Uterus (tissue), 4 donors: ENCODE data around the gene UBE4B. TPM values are rescaled to one million over a fixed set of nuclear protein-coding genes. Genes with fewer than 3 reads are reported as not detected.
"Not testable (repeated sequence)": the region's sequence is repeated elsewhere in the genome, so short reads cannot be mapped to it uniquely, and the experiment has no call there.

ENCODE experiments used
- DNase-seq, 2 donors: peaks; one replicate each; pipeline ENCODE4 v3.0.0-alpha.2; 2019 to 2020
- H3K27ac ChIP-seq, 2 donors: fragments of 200-600 bp; sonication (generic); 1 replicate in 1 of 2; 2 replicates in 1 of 2; pipeline ENCODE4 v1.5.1; 2016 to 2018
- H3K27me3 ChIP-seq, 2 donors: fragments of 200-600 bp; sonication (generic); one replicate each; pipeline ENCODE4 v1.5.1; 2018 to 2019; ENCODE audit warnings: control low read depth in 1 of 2
- H3K36me3 ChIP-seq, 2 donors: fragments of 200-600 bp; sonication (generic); one replicate each; pipeline ENCODE4 v1.5.1; 2019; ENCODE audit warnings: control low read depth in 1 of 2
- H3K4me1 ChIP-seq, 2 donors: fragments of 200-600 bp; sonication (generic); one replicate each; pipeline ENCODE4 v1.5.1; 2018 to 2019; ENCODE audit warnings: control low read depth in 1 of 2
- H3K4me3 ChIP-seq, 2 donors: fragments of 200-600 bp; sonication (generic); 1 replicate in 1 of 2; 2 replicates in 1 of 2; pipeline ENCODE4 v1.5.1; 2018 to 2019; ENCODE audit warnings: mild to moderate bottlenecking in 1 of 2
- H3K9me3 ChIP-seq, 2 donors: fragments of 200-600 bp; sonication (generic); one replicate each; pipeline ENCODE4 v1.5.1; 2019; ENCODE audit warnings: control low read depth in 1 of 2
- POLR2A ChIP-seq, 2 donors: fragments of 450-650 bp; IDR thresholded peaks; one replicate each; pipeline ENCODE4 v1.6.1; 2016; ENCODE audit warnings: antibody characterized with exemption in 2 of 2, mild to moderate bottlenecking in 1 of 2, moderate library complexity in 1 of 2
- intact Hi-C: fragments of 100-400 bp; cut with DNase I; formaldehyde crosslinking; loops from one replicate; pipeline ENCODE4 v1.15.1; 2023; ENCODE audit warnings: low total_unique reads
- total RNA-seq, 4 donors: library from RNA; depleted of rRNA in 3 of 4; stranded (reverse); fragments of >200 nt in 3 of 4; gene quantifications; one replicate each; pipeline versions ENCODE4 v1.1.0 to v1.2.4, GENCODE V29; 2014 to 2023
- TF ChIP-seq, protein P1 (sequence below), 4 experiments: fragments of 200-600 bp in 2 of 4; fragments of 450-650 bp in 2 of 4; sonication (generic) in 2 of 4; IDR thresholded peaks; one replicate each; pipeline ENCODE4 v1.5.1; 2016 to 2019; ENCODE audit warnings: antibody characterized with exemption in 4 of 4, mild to moderate bottlenecking in 2 of 4, moderate library complexity in 1 of 4
- donor health status: DM: yes; HTN: yes; CAD: no.

The UBE4B gene
- total RNA-seq, 4 donors from 2014 or later, result 15.4 to 54.2 (median 30.4) TPM

DNA sequence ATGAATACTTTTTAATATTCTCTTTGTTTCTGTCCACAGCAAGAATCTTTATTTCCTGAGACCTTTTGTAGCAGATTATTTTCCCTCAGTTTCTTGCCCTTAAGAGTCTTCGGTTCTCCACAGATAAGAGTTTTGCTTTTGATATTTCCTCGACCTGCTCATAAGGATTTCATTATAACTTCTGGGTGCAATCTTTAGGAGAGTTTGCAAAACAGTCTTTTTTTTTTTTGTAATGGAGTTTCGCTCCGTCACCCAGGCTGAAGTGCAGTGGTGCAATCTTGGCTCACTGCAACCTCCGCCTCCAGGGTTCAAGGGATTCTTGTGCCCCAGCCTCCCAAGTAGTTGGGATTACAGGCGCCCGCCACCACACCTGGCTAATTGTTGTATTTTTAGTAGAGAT lies 10.1 kb upstream of the UBE4B start:
- H3K9me3 ChIP-seq, result no peaks in the 10 kb centered on the region
- H3K4me3 ChIP-seq, result no peak overlapping the region
- H3K27ac ChIP-seq, result no peak overlapping the region
- DNase-seq, result no peak
- no peaks in the 10 kb centered on the region for H3K4me1 ChIP-seq
- intact Hi-C loops, result no loop called here
- no peaks in the 10 kb centered on the region for H3K36me3 ChIP-seq
- no peak for TF ChIP-seq POLR2A (IDR thresholded peaks at IDR 0.05)
- TF ChIP-seq, protein P1, sequence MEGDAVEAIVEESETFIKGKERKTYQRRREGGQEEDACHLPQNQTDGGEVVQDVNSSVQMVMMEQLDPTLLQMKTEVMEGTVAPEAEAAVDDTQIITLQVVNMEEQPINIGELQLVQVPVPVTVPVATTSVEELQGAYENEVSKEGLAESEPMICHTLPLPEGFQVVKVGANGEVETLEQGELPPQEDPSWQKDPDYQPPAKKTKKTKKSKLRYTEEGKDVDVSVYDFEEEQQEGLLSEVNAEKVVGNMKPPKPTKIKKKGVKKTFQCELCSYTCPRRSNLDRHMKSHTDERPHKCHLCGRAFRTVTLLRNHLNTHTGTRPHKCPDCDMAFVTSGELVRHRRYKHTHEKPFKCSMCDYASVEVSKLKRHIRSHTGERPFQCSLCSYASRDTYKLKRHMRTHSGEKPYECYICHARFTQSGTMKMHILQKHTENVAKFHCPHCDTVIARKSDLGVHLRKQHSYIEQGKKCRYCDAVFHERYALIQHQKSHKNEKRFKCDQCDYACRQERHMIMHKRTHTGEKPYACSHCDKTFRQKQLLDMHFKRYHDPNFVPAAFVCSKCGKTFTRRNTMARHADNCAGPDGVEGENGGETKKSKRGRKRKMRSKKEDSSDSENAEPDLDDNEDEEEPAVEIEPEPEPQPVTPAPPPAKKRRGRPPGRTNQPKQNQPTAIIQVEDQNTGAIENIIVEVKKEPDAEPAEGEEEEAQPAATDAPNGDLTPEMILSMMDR (IDR thresholded peaks at IDR 0.05), result no peak
- no peaks in the 10 kb centered on the region for H3K27me3 ChIP-seq

DNA sequence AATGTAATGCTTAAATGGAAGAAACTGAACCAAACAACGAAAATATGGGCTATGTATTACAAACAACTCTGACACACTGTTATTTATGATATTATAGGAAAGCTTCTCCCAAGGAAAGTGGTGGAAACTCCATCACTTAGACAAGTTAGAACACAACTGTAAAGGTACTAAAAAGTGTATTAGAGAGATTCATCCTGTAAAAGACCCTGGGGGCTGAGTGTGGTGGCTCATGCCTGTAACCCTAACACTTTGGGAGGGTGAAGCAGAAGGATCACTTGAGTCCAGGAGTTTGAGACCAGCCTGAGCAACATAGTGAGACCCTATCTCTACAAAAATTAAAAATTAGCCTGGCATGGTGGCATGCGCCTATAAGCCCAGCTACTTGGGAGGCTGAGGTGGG lies 7.4 kb upstream of the UBE4B start:
- intact Hi-C loops, result no loop called here
- Histone ChIP-seq H3K4me3 (no peak overlapping the region), H3K4me1 (no peaks in the 10 kb centered on the region), H3K27ac (no peak overlapping the region), H3K36me3 (no peaks in the 10 kb centered on the region), H3K27me3 (no peaks in the 10 kb centered on the region), H3K9me3 (no peaks in the 10 kb centered on the region)
- DNase-seq, result no peak
- TF ChIP-seq POLR2A (IDR thresholded peaks at IDR 0.05), result no peak
- TF ChIP-seq, protein P1 (IDR thresholded peaks at IDR 0.05), result no peak

DNA sequence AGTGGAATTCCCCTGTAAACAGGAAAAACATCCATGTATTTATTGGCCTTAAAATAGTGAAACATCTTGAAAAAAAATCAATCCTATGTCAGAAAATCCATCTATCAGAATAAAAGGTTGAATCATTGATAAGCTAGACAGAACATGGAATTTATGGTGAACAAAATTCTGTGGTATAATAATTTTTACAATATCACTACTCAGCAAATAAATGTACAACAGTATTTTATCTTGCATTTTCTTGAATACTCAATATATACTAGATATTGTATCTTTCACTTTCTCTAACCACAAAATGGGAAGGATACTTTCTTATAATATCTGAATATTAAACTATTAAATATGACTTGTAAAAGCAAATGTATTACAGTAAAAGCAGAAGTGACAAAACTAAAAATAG lies 5.7 kb upstream of the UBE4B start:
- Histone ChIP-seq H3K4me1 (no peaks in the 10 kb centered on the region), H3K27ac (no peak overlapping the region), H3K36me3 (no peaks in the 10 kb centered on the region), H3K9me3 (no peaks in the 10 kb centered on the region), H3K27me3 (no peaks in the 10 kb centered on the region), H3K4me3 (no peak overlapping the region)
- TF ChIP-seq, protein P1 (IDR thresholded peaks at IDR 0.05), result no peak
- no peak for TF ChIP-seq POLR2A (IDR thresholded peaks at IDR 0.05)
- DNase-seq, result no peak
- intact Hi-C loops, result no loop called here

DNA sequence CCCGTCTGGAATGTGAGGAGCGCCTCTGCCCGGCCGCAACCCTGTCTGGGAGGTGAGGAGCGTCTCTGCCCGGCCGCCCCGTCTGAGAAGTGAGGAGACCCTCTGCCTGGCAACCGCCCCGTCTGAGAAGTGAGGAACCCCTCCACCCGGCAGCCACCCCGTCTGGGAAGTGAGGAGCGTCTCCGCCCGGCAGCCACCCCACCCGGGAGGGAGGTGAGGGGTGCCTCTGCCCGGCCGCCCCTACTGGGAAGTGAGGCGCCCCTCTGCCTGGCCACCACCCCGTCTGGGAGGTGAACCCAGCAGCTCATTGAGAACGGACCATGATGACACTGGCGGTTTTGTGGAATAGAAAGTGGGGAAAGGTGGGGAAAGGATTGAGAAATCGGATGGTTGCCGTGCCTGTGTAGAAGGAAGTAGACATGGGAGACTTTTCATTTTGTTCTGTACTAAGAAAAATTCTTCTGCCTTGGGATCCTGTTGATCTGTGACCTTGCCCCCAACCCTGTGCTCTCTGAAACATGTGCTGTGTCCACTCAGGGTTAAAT lies 3.7 kb upstream of the UBE4B start:
- H3K36me3 ChIP-seq, intact Hi-C loops, DNase-seq, H3K9me3 ChIP-seq, H3K27ac ChIP-seq, H3K4me3 ChIP-seq, H3K27me3 ChIP-seq, H3K4me1 ChIP-seq: not testable (repeated sequence)

DNA sequence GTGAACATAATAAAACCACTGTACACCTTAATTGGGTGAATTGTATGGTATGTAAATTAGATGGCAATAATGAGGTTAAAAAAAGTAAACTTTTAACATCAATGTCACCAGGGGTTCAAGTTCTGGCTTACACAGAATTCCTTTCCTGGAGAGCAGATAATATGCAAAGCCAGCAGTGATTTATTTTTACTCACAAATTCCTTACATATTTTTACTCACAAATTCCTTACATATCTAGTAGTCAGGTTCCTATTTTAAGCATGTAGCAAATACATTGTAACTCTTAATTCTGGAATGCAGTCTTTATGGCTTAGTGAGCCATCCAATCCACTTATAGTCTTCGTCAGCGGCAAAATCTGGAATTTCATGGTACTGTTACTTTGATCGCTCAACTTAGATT lies 1.3 kb upstream of the UBE4B start:
- no peak for TF ChIP-seq POLR2A (IDR thresholded peaks at IDR 0.05)
- TF ChIP-seq, protein P1 (IDR thresholded peaks at IDR 0.05), result no peak
- Histone ChIP-seq H3K27ac (no peak overlapping the region), H3K36me3 (no peaks in the 10 kb centered on the region), H3K9me3 (no peaks in the 10 kb centered on the region), H3K4me3 (no peak overlapping the region), H3K27me3 (no peaks in the 10 kb centered on the region), H3K4me1 (no peaks in the 10 kb centered on the region)
- intact Hi-C loops, result no loop called here
- DNase-seq, result no peak

DNA sequence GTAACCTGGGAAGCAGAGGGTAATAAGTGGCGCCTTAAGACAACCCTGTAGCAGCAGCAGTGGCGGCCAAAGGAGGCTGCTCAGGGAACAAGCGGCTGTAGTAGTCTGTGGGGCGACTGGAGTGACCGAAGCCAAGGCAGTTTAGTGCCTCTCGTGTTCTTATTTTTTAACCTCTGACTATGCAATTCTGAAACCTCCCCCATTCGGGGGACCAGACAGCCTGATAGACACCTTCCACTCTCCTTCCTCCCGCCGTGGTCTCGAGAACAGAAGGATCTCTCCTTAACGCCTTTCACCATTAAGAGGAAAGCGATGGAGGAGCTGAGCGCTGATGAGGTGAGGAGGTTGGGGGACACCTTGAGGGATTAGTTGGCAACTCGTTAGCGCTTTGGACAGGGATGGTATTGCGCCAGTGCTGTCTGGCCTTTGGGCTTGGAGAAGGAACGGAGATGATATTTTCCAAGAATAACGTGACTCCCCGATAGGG lies 644 bp downstream of the UBE4B start:
- DNase-seq, result no peak
- no peaks in the 10 kb centered on the region for H3K9me3 ChIP-seq
- peak overlapping the region; percentile 92 to 96 for H3K27ac ChIP-seq
- peak overlapping the region; percentile 84 to 95 for H3K4me3 ChIP-seq
- H3K36me3 ChIP-seq, result no peaks in the 10 kb centered on the region
- TF ChIP-seq POLR2A (IDR thresholded peaks at IDR 0.05), result no peak
- TF ChIP-seq, protein P1 (IDR thresholded peaks at IDR 0.05), result peak in 1 of 4 experiments; percentile 23
- H3K4me1 ChIP-seq, result no peaks in the 10 kb centered on the region
- no peaks in the 10 kb centered on the region for H3K27me3 ChIP-seq
- intact Hi-C loops, result no loop called here
